Measurements from ENCODE around the gene HDAC6. TPM values are rescaled to one million over a fixed set of nuclear protein-coding genes. Genes with fewer than 3 reads are reported as not detected.

Gene HDAC6
- polyA plus RNA-seq, 1 experiment: 20.5 TPM

- no peak for TF ChIP-seq CTCF (IDR thresholded peaks at IDR 0.05; ENCODE audit: low read depth, low read length)
- no peak for DNase-seq (ENCODE audit: low read depth, low spot score)
- Histone ChIP-seq H3K27ac (ENCODE audit: low read depth, low read length) (peak overlapping the region; percentile 90), H3K4me3 (ENCODE audit: low read depth, low read length) (peak overlapping the region; percentile 72), H3K27me3 (ENCODE audit: control insufficient read depth, insufficient read depth, low read length) (no peaks in the 10 kb centered on the region), H3K9me3 (ENCODE audit: control insufficient read depth, insufficient read depth, low read length) (no peaks in the 10 kb centered on the region)
- POLR2A ChIA-PET: interaction anchor here (0.5 kb wide), 1 partner anchor 202 kb away, joined by 3 read pairs; the partner anchor contains the start of gene GRIPAP1
- CTCF ChIA-PET: no interaction called here
These were observed 1.1 kb upstream of the HDAC6 start for GRCh38 chrX:48800574-48801279.

- H3K27ac ChIP-seq (ENCODE audit: low read depth, low read length): peak overlapping the region; percentile 92
- no peaks in the 10 kb centered on the region for H3K27me3 ChIP-seq (ENCODE audit: control insufficient read depth, insufficient read depth, low read length)
- POLR2A ChIA-PET: interaction anchor here (0.6 to 1.1 kb wide), 5 partner anchors 62 to 1077 kb away, joined by 3 to 6 read pairs (median 5); partner anchors contain the start of genes PQBP1, TIMM17B and USP27X
- CTCF ChIA-PET: no interaction called here
- peak; percentile 23 for DNase-seq (ENCODE audit: low read depth, low spot score)
- TF ChIP-seq CTCF (IDR thresholded peaks at IDR 0.05; ENCODE audit: low read depth, low read length): no peak
- no peaks in the 10 kb centered on the region for H3K9me3 ChIP-seq (ENCODE audit: control insufficient read depth, insufficient read depth, low read length)
- peak overlapping the region; percentile 73 for H3K4me3 ChIP-seq (ENCODE audit: low read depth, low read length)
These were observed 430 bp downstream of the HDAC6 start for GRCh38 chrX:48802089-48802904.

GRCh38 chrX:48802905-48803200 is 986 bp downstream of the HDAC6 start:
- Histone ChIP-seq H3K9me3 (ENCODE audit: control insufficient read depth, insufficient read depth, low read length) (no peaks in the 10 kb centered on the region), H3K27ac (ENCODE audit: low read depth, low read length) (peak overlapping the region; percentile 92), H3K27me3 (ENCODE audit: control insufficient read depth, insufficient read depth, low read length) (no peaks in the 10 kb centered on the region), H3K4me3 (ENCODE audit: low read depth, low read length) (peak overlapping the region; percentile 73)
- POLR2A ChIA-PET: no interaction called here
- no peak for TF ChIP-seq CTCF (IDR thresholded peaks at IDR 0.05; ENCODE audit: low read depth, low read length)
- no peak for DNase-seq (ENCODE audit: low read depth, low spot score)
- CTCF ChIA-PET: no interaction called here

- ChIA-PET POLR2A (interaction anchor here (0.6 kb wide), 1 partner anchor 435 kb away, joined by 4 read pairs; no protein-coding TSS in a partner anchor), CTCF (no interaction called here)
- no peaks in the 10 kb centered on the region for H3K27me3 ChIP-seq (ENCODE audit: control insufficient read depth, insufficient read depth, low read length)
- no peak overlapping the region for H3K27ac ChIP-seq (ENCODE audit: low read depth, low read length)
- no peaks in the 10 kb centered on the region for H3K9me3 ChIP-seq (ENCODE audit: control insufficient read depth, insufficient read depth, low read length)
- TF ChIP-seq CTCF (IDR thresholded peaks at IDR 0.05; ENCODE audit: low read depth, low read length): no peak
- DNase-seq (ENCODE audit: low read depth, low spot score): no peak
- H3K4me3 ChIP-seq (ENCODE audit: low read depth, low read length): no peak overlapping the region
These were observed 4.2 kb downstream of the HDAC6 start for GRCh38 chrX:48806081-48806480.

- no peaks in the 10 kb centered on the region for H3K27me3 ChIP-seq (ENCODE audit: control insufficient read depth, insufficient read depth, low read length)
- no peaks in the 10 kb centered on the region for H3K9me3 ChIP-seq (ENCODE audit: control insufficient read depth, insufficient read depth, low read length)
- ChIA-PET POLR2A (no interaction called here), CTCF (no interaction called here)
- no peak overlapping the region for H3K27ac ChIP-seq (ENCODE audit: low read depth, low read length)
- H3K4me3 ChIP-seq (ENCODE audit: low read depth, low read length): no peak overlapping the region
- no peak for DNase-seq (ENCODE audit: low read depth, low spot score)
- no peak for TF ChIP-seq CTCF (IDR thresholded peaks at IDR 0.05; ENCODE audit: low read depth, low read length)
These were observed 11.8 kb downstream of the HDAC6 start for GRCh38 chrX:48813644-48814043.
